Measurements from ENCODE around the gene TCTN1. TPM values are rescaled to one million over a fixed set of nuclear protein-coding genes. Genes with fewer than 3 reads are reported as not detected.
A peak's percentile ranks its signal among the peaks of the same experiment; 100 is the strongest.
"Not testable (repeated sequence)": the region's sequence is repeated elsewhere in the genome, so short reads cannot be mapped to it uniquely, and the experiment has no call there.

The TCTN1 gene
- 10 to 100 TPM; 45.5 to 68.7 TPM for total RNA-seq

DNA sequence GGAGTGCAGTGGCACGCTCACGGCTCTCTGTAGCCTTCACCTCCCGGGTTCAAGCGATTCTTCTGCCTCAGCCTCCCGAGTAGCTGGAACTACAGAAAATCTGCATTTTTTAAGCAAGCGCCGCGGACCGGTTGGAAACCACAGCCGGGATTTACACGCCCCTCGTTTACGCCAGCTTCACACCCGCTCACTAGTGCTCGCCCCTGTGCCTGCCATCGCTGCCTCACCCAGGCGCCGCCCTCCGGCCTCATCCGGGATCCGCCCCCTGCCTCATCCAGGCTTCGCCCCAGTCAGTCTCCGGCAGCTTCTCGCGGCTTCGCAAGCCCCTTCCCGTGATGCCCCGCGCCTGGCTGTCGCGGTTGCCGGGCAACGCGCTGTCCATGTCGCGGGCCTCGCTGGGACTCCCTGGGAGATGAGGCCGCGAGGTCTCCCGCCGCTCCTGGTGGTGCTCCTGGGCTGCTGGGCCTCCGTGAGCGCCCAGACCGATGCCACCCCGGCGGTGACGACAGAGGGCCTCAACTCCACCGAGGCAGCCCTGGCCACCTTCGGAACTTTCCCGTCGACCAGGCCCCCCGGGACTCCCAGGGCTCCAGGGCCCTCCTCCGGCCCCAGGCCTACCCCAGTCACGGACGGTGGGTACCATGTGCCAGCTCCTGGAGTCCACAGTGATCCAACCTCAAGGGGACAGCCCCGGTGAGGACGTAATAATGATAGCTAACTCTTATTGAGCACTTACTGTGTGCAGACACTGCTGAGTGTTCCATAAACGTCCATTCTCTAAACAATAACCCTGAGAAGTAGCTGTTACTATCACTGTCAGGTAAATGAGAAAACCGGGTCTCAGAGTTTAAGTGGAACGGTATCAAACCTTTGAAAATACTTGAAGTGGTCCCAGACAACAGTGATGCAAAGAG lies at the start of gene TCTN1:
TSS of gene TCTN1 (plus strand) at position 359 of the 914 bp plus-strand sequence. CDS start at position 413, 54 bp downstream.
- Histone ChIP-seq H3K4me3 (peak within 1 kb of the TSS; percentile 46 to 62), H3K27ac (peak within 1 kb of the TSS; percentile 57 to 69)
- intact Hi-C loops (cut with DNase I), result no loop called here

DNA sequence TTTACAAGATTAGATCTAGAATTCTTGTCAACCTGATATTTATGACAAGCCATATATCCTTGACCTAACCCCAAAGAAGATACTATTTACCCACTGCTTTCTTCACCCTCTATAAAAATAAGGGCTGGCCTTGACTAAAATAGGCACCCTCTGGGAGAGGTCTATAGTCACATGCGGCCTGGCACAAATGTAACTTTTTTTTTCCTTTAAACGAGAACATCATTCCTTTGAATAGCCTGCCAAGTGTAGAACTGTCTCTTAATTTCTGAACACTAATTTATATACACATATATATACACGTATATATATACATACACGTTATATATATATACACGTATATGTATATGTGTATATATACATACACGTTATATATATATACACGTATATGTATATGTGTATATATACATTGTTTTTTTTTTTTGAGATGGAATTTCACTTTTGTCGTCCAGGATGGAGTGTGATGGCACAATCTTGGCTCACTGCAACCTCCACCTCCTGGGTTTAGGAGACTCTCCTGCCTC lies 49.4 kb upstream of the TCTN1 start:
- Histone ChIP-seq H3K4me3 (no peak overlapping the region), H3K36me3 (no peaks in the 10 kb centered on the region), H3K27me3 (replicated peaks; ENCODE audit: insufficient read depth) (no peaks in the 10 kb centered on the region), H3K9me3 (no peaks in the 10 kb centered on the region), H3K27ac (peak overlapping the region; percentile 23 to 47), H3K4me1 (replicated peaks) (peaks cover 5% of the 10 kb centered on the region)
- WGBS, result 33% methylated on average over 8 of the region's 8 CpGs
- no peak for DNase-seq (ENCODE audit: low spot score)
- intact Hi-C loops (cut with DNase I), result no loop called here
- TF ChIP-seq, protein P1, sequence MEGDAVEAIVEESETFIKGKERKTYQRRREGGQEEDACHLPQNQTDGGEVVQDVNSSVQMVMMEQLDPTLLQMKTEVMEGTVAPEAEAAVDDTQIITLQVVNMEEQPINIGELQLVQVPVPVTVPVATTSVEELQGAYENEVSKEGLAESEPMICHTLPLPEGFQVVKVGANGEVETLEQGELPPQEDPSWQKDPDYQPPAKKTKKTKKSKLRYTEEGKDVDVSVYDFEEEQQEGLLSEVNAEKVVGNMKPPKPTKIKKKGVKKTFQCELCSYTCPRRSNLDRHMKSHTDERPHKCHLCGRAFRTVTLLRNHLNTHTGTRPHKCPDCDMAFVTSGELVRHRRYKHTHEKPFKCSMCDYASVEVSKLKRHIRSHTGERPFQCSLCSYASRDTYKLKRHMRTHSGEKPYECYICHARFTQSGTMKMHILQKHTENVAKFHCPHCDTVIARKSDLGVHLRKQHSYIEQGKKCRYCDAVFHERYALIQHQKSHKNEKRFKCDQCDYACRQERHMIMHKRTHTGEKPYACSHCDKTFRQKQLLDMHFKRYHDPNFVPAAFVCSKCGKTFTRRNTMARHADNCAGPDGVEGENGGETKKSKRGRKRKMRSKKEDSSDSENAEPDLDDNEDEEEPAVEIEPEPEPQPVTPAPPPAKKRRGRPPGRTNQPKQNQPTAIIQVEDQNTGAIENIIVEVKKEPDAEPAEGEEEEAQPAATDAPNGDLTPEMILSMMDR (IDR thresholded peaks at IDR 0.05), result no peak
- TF ChIP-seq POLR2AphosphoS5 (IDR thresholded peaks at IDR 0.05), result no peak
- TF ChIP-seq POLR2A (IDR thresholded peaks at IDR 0.05), result no peak

More for the DNA sequence above, at the start of gene TCTN1:
- no peaks in the 10 kb centered on the region for H3K9me3 ChIP-seq
- no peaks in the 10 kb centered on the region for H3K4me1 ChIP-seq (replicated peaks)
- H3K27me3 ChIP-seq (replicated peaks; ENCODE audit: insufficient read depth), result no peaks in the 10 kb centered on the region
- TF ChIP-seq POLR2AphosphoS5 (IDR thresholded peaks at IDR 0.05), result peak; percentile 100
- TF ChIP-seq, protein P1 (IDR thresholded peaks at IDR 0.05), result peak in 2 of 4 experiments; percentile 41 to 45
- peak; percentile 84 for TF ChIP-seq POLR2A (IDR thresholded peaks at IDR 0.05)
- peak; percentile 95 for DNase-seq (ENCODE audit: low spot score)
- 1% methylated on average over 60 of the region's 60 CpGs for WGBS
- H3K36me3 ChIP-seq, result no peaks in the 10 kb centered on the region

DNA sequence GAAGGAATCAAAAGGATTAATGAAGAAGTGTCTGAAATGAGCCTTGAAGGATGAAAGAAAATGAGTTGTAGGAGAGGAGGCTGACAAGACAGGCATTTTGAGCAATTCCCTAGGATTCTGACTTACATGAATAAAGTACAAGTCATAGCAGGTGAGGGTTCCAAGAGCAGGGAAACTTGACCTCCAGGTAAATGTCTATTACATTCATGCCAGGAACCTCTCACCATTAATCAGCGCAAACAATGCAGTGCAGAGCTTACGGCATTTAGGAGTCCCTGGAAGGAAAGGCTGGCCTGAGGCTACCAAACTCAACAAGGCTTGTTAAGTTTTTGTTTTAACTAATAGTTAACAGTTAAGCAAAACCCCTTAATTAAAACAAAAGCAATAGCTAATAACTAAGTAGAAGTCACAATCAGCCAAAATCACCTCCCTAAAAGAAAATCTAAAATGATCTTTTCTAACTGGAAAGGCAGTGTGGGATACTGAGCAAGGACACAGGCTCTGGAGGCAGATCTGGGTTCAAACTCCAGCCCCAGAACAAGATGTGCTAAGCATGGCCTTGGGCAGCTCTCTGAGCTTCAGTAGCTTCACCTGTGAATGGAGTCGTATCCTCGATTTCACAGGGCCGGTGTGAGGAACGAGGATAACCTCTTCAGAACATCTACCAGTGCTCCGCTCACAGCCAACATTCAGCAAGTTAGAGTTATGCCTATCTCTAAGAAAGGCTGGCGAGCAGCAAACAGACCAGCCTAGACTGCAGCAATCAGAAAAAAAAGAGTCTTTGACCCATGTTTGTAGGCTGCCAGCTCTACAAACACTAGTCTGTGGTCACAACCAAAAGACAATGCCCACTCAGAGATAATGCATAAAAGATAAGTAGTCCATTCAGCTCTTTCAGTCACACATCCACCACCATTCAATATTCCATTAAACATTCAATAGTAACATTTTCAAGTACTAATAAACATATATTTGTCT lies 47.7 kb upstream of the TCTN1 start:
- intact Hi-C loops (cut with DNase I), result no loop called here
- H3K4me1 ChIP-seq (replicated peaks), result peaks cover 5% of the 10 kb centered on the region
- no peaks in the 10 kb centered on the region for H3K9me3 ChIP-seq
- DNase-seq (ENCODE audit: low spot score), result peak; percentile 32
- H3K27me3 ChIP-seq (replicated peaks; ENCODE audit: insufficient read depth), result no peaks in the 10 kb centered on the region
- WGBS, result 57% methylated on average over 8 of the region's 8 CpGs
- no peak overlapping the region for H3K4me3 ChIP-seq
- peak overlapping the region in 1 of 2 donors; percentile 14 for H3K27ac ChIP-seq
- TF ChIP-seq POLR2AphosphoS5 (IDR thresholded peaks at IDR 0.05) (no peak), POLR2A (IDR thresholded peaks at IDR 0.05) (no peak)
- TF ChIP-seq, protein P1 (IDR thresholded peaks at IDR 0.05), result no peak
- H3K36me3 ChIP-seq, result no peaks in the 10 kb centered on the region

DNA sequence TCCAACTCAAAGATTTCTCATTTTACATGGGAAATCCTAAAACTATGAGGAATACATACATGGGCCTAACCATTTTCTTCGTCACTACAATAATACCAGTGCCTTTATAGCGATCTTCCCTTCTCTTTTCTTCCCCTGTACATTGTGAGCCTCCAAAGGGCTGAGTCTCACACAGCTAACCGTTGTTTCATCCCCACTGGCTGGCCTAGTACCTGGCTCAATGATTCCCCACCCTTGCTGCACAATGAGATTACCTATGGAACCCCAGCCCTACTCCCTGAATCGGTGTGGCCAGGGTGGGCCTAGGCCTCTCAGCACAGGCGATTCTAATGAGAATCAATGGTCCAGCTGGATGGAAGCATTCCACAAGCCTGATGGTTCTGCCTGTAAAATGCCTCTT lies 46.9 kb upstream of the TCTN1 start:
- no peak overlapping the region for H3K27ac ChIP-seq
- TF ChIP-seq POLR2AphosphoS5 (IDR thresholded peaks at IDR 0.05), result no peak

DNA sequence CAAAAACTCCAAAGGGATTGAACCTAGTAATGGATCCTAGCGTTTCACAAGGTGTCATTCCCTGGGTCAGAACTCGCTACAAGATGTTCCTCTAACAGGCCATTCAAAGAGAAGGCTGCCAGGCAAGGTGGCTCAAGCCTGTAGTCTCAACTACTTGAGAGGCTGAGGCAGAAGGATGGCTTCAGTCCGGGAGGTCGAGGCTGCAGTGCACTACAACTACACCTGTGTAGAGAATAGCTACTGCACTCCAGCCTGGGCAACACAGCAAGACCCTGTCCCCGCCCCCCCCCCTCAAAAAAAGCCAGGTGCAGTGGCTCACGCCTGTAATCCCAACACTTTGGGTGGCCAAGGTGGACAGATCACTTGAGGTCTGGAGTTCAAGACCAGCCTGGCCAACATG lies 45.2 kb upstream of the TCTN1 start:
- intact Hi-C loops (cut with DNase I), result no loop called here
- Histone ChIP-seq H3K27ac (no peak overlapping the region), H3K4me3 (no peak overlapping the region), H3K4me1 (replicated peaks) (peaks cover 5% of the 10 kb centered on the region), H3K27me3 (replicated peaks; ENCODE audit: insufficient read depth) (no peaks in the 10 kb centered on the region), H3K9me3 (no peaks in the 10 kb centered on the region), H3K36me3 (no peaks in the 10 kb centered on the region)
- TF ChIP-seq, protein P1 (IDR thresholded peaks at IDR 0.05), result no peak
- TF ChIP-seq POLR2AphosphoS5 (IDR thresholded peaks at IDR 0.05), result no peak
- no peak for TF ChIP-seq POLR2A (IDR thresholded peaks at IDR 0.05)
- WGBS, result 94% methylated on average over 6 of the region's 6 CpGs
- DNase-seq (ENCODE audit: low spot score), result no peak

More for the DNA sequence above, 46.9 kb upstream of the TCTN1 start:
- Histone ChIP-seq H3K27me3 (replicated peaks; ENCODE audit: insufficient read depth) (no peaks in the 10 kb centered on the region), H3K4me3 (no peak overlapping the region), H3K9me3 (no peaks in the 10 kb centered on the region), H3K4me1 (replicated peaks) (peaks cover 5% of the 10 kb centered on the region), H3K36me3 (no peaks in the 10 kb centered on the region)
- DNase-seq (ENCODE audit: low spot score), result no peak
- 96% methylated on average over 5 of the region's 5 CpGs for WGBS
- intact Hi-C loops (cut with DNase I), result no loop called here

DNA sequence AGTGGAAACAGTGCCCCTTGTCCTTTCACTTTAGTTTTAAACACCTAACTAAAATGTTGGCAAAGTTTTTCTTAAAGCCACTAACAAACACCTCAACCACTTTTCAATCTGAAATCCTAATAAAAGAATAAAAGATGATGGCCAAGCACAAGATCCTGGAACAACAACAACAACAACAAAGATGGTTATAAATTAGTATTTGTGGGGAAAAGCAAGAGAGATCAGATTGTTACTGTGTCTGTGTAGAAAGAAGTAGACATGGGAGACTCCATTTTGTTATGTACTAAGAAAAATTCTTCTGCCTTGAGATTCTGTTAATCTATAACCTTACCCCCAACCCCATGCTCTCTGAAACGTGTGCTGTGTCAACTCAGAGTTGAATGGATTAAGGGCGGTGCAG lies 44.1 kb upstream of the TCTN1 start:
- H3K4me1 ChIP-seq (replicated peaks); H3K36me3 ChIP-seq; H3K27me3 ChIP-seq (replicated peaks; ENCODE audit: insufficient read depth); intact Hi-C loops (cut with DNase I); H3K4me3 ChIP-seq; H3K27ac ChIP-seq; H3K9me3 ChIP-seq; DNase-seq (ENCODE audit: low spot score): not testable (repeated sequence)
- 0% methylated on average over 1 of the region's 2 CpGs for WGBS

DNA sequence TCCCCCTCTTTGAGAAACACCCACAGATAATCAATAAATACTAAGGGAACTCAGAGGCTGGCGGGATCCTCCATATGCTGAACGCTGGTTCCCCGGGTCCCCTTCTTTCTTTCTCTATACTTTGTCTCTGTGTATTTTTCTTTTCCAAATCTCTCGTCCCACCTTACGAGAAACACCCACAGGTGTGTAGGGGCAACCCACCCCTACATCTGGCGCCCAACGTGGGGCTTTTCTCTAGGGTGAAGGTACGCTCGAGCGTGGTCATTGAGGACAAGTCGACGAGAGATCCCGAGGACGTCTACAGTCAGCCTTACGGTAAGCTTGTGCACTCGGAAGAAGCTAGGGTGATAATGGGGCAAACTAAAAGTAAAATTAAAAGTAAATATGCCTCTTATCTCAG lies 43.1 kb upstream of the TCTN1 start:
- H3K36me3 ChIP-seq; H3K4me3 ChIP-seq; H3K9me3 ChIP-seq; H3K27me3 ChIP-seq (replicated peaks; ENCODE audit: insufficient read depth); DNase-seq (ENCODE audit: low spot score); H3K27ac ChIP-seq; H3K4me1 ChIP-seq (replicated peaks); intact Hi-C loops (cut with DNase I): not testable (repeated sequence)
- WGBS, result 97% methylated on average over 16 of the region's 16 CpGs

Data from prostate gland (tissue), 2 donors.